Omental fat pad (tissue), 4 donors: Measurements from ENCODE around the gene CELF5. TPM values are rescaled to one million over a fixed set of nuclear protein-coding genes. Genes with fewer than 3 reads are reported as not detected.
"Not testable (repeated sequence)": the region's sequence is repeated elsewhere in the genome, so short reads cannot be mapped to it uniquely, and the experiment has no call there.

Source experiments
- ATAC-seq: fragments of 150-250 bp; one replicate; pipeline ENCODE4 v1.9.1; 2016; ENCODE audit warnings: mild to moderate bottlenecking, moderate library complexity; ENCODE audit not compliant: low FRiP score
- DNase-seq: peaks from one replicate; pipeline ENCODE4 v3.0.0-alpha.2; 2019; ENCODE audit warnings: low spot score
- CTCF ChIP-seq, 3 donors: fragments of 450-650 bp; IDR thresholded peaks; one replicate each; pipeline ENCODE4 v1.5.1; 2016 to 2017; ENCODE audit warnings: antibody characterized with exemption in 3 of 3, mild to moderate bottlenecking in 3 of 3, moderate library complexity in 2 of 3
- total RNA-seq, 4 donors: library from RNA; depleted of rRNA; stranded (reverse); fragments of >200 nt; gene quantifications; one replicate each; pipeline ENCODE4 v1.1.0, GENCODE V29; 2016

CELF5 gene
- total RNA-seq, 4 donors from 2014 or later: not detected

GRCh38 chr19:3333020-3333583 is 108.6 kb downstream of the CELF5 start:
- no peak for TF ChIP-seq CTCF (IDR thresholded peaks at IDR 0.05)
- ATAC-seq: no peak
- DNase-seq: no peak

GRCh38 chr19:3333662-3334061 is 109.2 kb downstream of the CELF5 start:
- DNase-seq: no peak
- no peak for ATAC-seq
- no peak for TF ChIP-seq CTCF (IDR thresholded peaks at IDR 0.05)

- ATAC-seq, DNase-seq: not testable (repeated sequence)
These were observed 110.4 kb downstream of the CELF5 start for GRCh38 chr19:3334749-3335430.

GRCh38 chr19:3335431-3336350 is 111.2 kb downstream of the CELF5 start:
- ATAC-seq (peak; percentile 48), DNase-seq (no peak)
- TF ChIP-seq CTCF (IDR thresholded peaks at IDR 0.05): no peak

GRCh38 chr19:3336351-3336679 is 111.9 kb downstream of the CELF5 start:
- no peak for TF ChIP-seq CTCF (IDR thresholded peaks at IDR 0.05)
- DNase-seq (no peak), ATAC-seq (no peak)

GRCh38 chr19:3336680-3337523 is 112.4 kb downstream of the CELF5 start:
- ATAC-seq: peak; percentile 93
- peak; percentile 50 for DNase-seq
- TF ChIP-seq CTCF (IDR thresholded peaks at IDR 0.05): no peak
